Activated naive CD4-positive, alpha-beta T cell treated with anti-CD3 and anti-CD28 coated beads, Interleukin-2, amount 10 ng/mL, durations not matched to agents 7 days and 5 days (primary cell): ENCODE data around the gene ADGRV1.

ENCODE experiments used
- CTCF ChIA-PET: fragments of 350-600 bp; sonication (Branson Sonifier 250); formaldehyde crosslinking; loops from one replicate; lab custom pipeline; 2021; ENCODE audit warnings: antibody characterized with exemption; lab: Charles Lee
- DNase-seq: peaks from one replicate; pipeline ENCODE4 v3.0.0-alpha.2; 2020
- H3K27ac Mint-ChIP-seq: one replicate; pipeline ENCODE4 v1.8.0; 2021; ENCODE audit warnings: mild to moderate bottlenecking, moderate library complexity, mixed read lengths
- H3K27me3 Mint-ChIP-seq: one replicate; pipeline ENCODE4 v1.8.0; 2021; ENCODE audit warnings: mild to moderate bottlenecking, mixed read lengths
- H3K36me3 Mint-ChIP-seq: one replicate; pipeline ENCODE4 v1.8.0; 2021; ENCODE audit warnings: mixed read lengths
- H3K4me1 Mint-ChIP-seq: one replicate; pipeline ENCODE4 v1.8.0; 2021; ENCODE audit warnings: mixed read lengths
- H3K4me3 Mint-ChIP-seq: one replicate; pipeline ENCODE4 v1.8.0; 2021; ENCODE audit warnings: mild to moderate bottlenecking, moderate library complexity, mixed read lengths
- H3K9me3 Mint-ChIP-seq: one replicate; pipeline ENCODE4 v1.8.0; 2021; ENCODE audit warnings: mixed read lengths

Gene ADGRV1

DNA sequence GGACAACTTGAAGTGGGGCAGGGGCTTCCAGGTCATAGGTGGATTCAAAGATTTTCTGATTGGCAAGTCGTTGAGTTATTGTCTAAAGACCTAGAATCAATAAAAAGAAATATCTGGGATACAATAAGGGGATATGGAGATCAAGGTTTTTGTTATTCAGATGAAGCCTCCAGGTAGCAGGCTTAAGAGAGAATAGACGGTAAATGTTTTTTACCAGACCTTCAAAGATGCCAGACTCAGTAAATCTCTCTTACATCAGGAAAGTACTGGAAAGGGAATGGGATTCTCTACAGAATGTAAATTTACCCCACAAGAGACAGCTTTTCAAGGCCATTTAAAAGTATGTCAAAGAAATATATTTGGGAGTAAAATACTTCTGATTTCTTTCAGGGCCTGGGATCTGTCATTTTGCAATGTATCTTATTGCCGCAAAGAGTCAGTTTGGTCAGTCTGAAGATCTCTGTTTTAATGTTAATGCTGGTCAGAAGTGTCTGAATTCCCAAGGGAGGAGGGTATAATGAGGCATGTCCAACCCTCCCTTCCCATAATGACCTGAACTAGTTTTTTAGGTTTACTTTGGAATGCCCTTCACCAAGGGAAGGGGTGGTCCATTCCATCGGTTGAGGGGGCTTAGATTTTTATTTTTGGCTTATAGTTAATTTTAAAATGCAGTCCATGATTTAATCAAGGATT is 15.6 kb upstream of the ADGRV1 start:
- H3K36me3 Mint-ChIP-seq: no peaks in the 10 kb centered on the region
- no peak overlapping the region for H3K4me3 Mint-ChIP-seq
- no peaks in the 10 kb centered on the region for H3K9me3 Mint-ChIP-seq
- no peak for DNase-seq
- no peaks in the 10 kb centered on the region for H3K4me1 Mint-ChIP-seq
- H3K27me3 Mint-ChIP-seq: peaks cover 30% of the 10 kb centered on the region
- no peak overlapping the region for H3K27ac Mint-ChIP-seq
- CTCF ChIA-PET: interaction anchor here (0.8 kb wide), 1 partner anchor 13 kb away, joined by 3 read pairs; no protein-coding TSS in a partner anchor

DNA sequence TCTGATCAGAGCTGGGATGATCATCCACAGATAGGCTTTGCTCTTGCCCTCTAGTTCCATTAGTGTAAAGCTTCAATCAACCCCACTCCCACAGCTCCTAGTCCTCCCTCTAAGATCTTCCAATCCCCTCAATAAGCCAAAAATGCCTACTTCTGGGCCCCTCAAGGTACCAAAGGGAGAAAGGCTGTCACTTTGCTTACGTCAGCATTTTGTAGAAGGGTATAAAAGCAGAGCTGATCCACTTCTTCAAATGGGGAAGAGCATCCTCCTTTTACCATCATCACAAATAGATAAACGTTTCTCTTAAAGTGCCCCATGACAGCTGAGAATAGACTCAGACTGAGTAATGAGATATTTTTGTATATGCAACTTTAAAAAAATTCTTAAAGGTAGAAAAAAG is 13.1 kb upstream of the ADGRV1 start:
- Mint-ChIP-seq H3K27me3 (peaks cover 30% of the 10 kb centered on the region), H3K27ac (no peak overlapping the region), H3K4me1 (no peaks in the 10 kb centered on the region), H3K4me3 (no peak overlapping the region), H3K36me3 (no peaks in the 10 kb centered on the region), H3K9me3 (no peaks in the 10 kb centered on the region)
- no peak for DNase-seq
- CTCF ChIA-PET: no interaction called here

DNA sequence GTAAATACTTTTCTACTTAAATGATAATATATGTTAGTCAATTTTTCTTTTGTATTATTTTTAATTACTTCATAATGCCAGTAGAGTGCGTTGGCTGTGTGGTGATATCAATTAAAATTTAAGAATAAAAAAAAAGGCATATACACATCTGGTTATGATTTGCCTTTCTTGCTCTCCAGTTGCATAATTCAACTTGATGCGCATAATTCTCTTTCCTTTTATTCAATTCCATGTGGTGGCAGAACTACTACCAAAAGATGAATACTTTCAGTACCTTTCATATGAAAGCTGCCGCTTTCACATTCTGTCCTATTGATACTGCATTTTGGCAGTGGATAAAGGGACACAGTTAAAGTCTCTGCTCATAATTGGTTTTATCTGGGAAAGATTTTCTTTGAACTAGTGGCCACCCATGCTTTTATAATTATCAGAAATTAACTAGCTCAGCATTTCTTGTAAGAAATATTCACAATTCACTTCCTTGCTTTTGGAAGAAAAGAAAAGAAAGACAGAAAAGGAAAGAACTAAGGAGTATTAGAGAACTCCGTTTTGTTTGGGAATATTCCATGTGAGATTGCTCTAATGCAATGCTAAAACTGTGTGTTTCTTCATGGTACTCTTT is 12.3 kb upstream of the ADGRV1 start:
- H3K27ac Mint-ChIP-seq: no peak overlapping the region
- H3K27me3 Mint-ChIP-seq: peaks cover 26% of the 10 kb centered on the region
- H3K9me3 Mint-ChIP-seq: no peaks in the 10 kb centered on the region
- no peak overlapping the region for H3K4me3 Mint-ChIP-seq
- H3K36me3 Mint-ChIP-seq: no peaks in the 10 kb centered on the region
- no peaks in the 10 kb centered on the region for H3K4me1 Mint-ChIP-seq
- DNase-seq: no peak
- CTCF ChIA-PET: no interaction called here

DNA sequence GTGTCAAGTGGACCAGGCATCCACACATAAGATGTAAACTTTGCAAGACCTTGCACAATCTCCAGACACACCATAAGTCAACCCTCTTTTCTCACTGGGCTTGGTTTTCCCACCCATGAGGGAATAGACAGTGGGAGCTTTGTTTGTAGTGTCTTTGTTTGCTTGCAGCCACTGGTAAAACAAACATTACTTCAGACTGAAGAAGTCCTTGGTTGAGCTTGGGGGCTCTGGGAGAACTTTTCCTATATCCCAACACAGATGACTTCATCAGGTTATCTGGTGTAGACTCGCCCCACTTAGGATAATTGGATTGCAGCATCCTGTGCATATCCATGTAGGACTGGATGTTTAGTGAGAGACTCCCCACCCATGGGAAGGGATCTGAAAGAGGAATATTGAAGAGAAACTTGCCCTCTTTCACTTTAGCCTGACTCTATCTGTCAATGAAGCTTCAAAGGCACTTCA is 11.5 kb upstream of the ADGRV1 start:
- no peaks in the 10 kb centered on the region for H3K9me3 Mint-ChIP-seq
- CTCF ChIA-PET: no interaction called here
- H3K4me3 Mint-ChIP-seq: no peak overlapping the region
- no peak for DNase-seq
- peaks cover 21% of the 10 kb centered on the region for H3K27me3 Mint-ChIP-seq
- H3K27ac Mint-ChIP-seq: no peak overlapping the region
- H3K36me3 Mint-ChIP-seq: no peaks in the 10 kb centered on the region
- no peaks in the 10 kb centered on the region for H3K4me1 Mint-ChIP-seq

DNA sequence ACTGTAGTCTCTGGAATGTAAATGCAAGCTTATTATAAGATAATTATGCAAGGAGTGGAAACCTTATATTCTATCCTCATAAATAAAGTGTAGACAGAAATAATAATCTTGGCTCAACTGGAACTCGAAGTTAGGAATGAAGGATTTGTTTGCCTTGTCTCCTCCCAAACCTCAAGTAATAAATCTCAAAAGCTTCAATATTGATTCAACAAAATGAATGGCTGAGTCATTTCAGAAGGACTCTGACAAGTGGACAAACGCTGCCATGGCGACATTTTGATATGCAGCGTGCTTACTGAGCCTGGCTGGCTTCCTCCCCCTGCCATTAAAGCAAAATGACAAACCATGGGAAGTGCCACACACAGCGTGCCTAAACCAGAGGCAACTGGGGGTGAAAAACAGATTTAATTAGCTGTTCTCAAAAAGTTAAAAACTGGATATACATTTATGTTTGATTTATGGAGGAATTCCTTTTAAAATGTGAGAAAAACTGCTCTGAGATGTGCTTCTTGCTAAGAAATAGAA is 10.5 kb upstream of the ADGRV1 start:
- no peaks in the 10 kb centered on the region for H3K9me3 Mint-ChIP-seq
- H3K4me3 Mint-ChIP-seq: no peak overlapping the region
- DNase-seq: no peak
- no peaks in the 10 kb centered on the region for H3K4me1 Mint-ChIP-seq
- H3K36me3 Mint-ChIP-seq: no peaks in the 10 kb centered on the region
- no peak overlapping the region for H3K27ac Mint-ChIP-seq
- peaks cover 21% of the 10 kb centered on the region for H3K27me3 Mint-ChIP-seq
- CTCF ChIA-PET: no interaction called here

DNA sequence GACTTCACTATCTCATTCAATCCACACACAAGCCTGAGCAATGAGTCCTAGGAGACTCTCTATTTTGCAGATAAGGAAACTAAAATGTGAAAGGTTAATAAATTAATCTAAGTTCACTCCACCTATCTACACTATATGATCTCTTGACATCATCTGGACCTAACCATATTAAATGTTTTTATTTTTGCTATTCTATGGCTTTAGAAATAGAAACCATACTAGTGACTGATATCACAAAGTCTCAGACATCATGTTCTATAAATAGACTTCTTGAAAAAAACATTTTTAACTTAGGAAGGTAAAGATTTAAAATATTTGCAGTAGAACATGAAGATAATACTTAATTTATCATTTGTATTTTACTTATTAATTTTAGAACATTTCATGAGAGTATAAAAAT is 9.4 kb upstream of the ADGRV1 start:
- H3K9me3 Mint-ChIP-seq: no peaks in the 10 kb centered on the region
- no peaks in the 10 kb centered on the region for H3K4me1 Mint-ChIP-seq
- no peak for DNase-seq
- no peaks in the 10 kb centered on the region for H3K36me3 Mint-ChIP-seq
- H3K27me3 Mint-ChIP-seq: peaks cover 17% of the 10 kb centered on the region
- no peak overlapping the region for H3K27ac Mint-ChIP-seq
- no peak overlapping the region for H3K4me3 Mint-ChIP-seq
- CTCF ChIA-PET: interaction anchor here (1.8 kb wide), 1 partner anchor 122 kb away, joined by 4 read pairs; no protein-coding TSS in a partner anchor

DNA sequence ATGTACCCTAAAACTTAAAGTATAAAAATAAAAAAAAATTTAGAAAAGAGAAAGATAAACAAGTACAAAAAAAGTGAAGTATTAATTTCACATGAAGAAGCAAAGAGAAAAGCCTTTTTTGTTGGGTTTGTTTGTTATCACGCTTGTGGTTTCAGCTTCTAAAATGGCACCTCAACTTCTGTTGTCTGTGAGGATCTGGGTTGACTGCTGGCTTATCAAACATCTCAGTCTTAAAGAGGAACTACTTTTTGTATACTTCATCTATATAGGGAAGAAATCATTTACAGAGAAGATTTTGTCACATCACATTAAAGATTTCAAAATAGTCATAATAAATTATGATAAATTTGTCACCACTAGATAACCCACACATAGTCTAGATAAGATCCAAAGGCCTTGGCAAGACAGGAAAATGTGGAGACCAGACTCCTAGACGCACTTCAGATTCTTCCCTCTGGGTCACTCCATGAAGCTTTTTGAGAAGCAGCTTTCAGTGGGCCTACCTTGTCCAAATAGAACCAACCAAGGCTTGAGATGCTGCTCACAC is 8.8 kb upstream of the ADGRV1 start:
- Mint-ChIP-seq H3K4me1 (no peaks in the 10 kb centered on the region), H3K27ac (no peak overlapping the region), H3K27me3 (peaks cover 17% of the 10 kb centered on the region), H3K9me3 (no peaks in the 10 kb centered on the region), H3K36me3 (no peaks in the 10 kb centered on the region), H3K4me3 (no peak overlapping the region)
- DNase-seq: no peak
- CTCF ChIA-PET: interaction anchor here (1.8 kb wide), 1 partner anchor 122 kb away, joined by 4 read pairs; no protein-coding TSS in a partner anchor

DNA sequence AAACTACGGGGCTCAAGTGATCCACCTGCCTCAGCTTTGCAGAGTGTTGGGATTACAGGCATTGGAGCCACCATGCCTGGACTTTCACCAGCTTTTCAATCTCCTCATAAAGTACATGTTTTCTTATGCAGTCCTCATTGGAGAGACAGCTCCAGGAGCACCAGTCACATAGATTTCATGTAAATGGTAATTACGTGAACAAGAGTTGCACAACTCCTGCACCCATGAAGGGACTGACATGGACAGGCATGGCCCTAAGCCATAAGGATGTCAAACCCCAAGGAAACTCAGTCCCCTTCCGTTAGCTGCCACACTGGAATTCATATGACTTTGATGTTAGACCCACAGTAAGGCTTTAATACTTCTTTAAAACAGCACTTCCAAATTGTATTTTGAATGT is 7.6 kb upstream of the ADGRV1 start:
- Mint-ChIP-seq H3K9me3 (no peaks in the 10 kb centered on the region), H3K27me3 (peaks cover 20% of the 10 kb centered on the region), H3K4me1 (no peaks in the 10 kb centered on the region), H3K4me3 (no peak overlapping the region), H3K36me3 (no peaks in the 10 kb centered on the region), H3K27ac (no peak overlapping the region)
- CTCF ChIA-PET: interaction anchor here (1.8 kb wide), 1 partner anchor 124 kb away, joined by 4 read pairs; no protein-coding TSS in a partner anchor
- no peak for DNase-seq

DNA sequence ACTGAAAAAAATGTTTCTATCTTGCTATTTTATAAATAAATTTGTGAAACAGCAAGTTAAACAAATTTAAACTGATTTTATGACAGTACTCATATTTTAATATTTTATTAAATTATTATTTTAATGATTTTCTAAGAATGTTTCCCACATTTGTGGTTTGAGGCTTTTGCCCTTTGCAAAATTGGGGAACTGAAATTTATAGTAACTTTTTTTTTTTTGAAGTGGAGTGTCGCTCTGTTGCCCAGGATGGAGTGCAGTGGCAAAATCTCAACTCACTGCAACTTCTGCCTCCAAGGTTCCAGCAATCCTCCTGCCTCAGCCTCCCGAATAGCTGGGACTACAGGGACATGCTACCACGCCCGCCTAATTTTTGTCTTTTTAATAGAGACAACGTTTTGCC is 7.2 kb upstream of the ADGRV1 start:
- CTCF ChIA-PET: no interaction called here
- no peak overlapping the region for H3K27ac Mint-ChIP-seq

DNA sequence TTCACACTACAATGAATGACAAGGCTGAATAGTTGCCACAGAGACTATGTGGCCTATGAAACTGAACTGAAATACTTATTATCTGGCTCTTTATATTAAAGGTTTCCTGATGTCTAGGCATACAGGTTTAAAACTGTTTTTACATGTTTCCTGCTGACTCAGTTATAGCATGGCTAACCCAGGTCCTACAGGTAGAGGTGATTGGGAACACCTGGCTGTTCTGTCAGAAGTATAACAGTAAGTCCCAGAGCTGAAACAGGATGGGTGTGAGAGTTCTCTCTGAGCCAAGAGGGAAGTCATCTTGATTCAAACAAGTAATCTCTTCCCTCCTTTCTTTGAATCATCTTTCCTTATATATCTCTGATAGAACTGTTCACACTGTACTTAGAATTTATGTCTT is 4.9 kb upstream of the ADGRV1 start:
- no peak overlapping the region for H3K27ac Mint-ChIP-seq
- CTCF ChIA-PET: no interaction called here
- H3K4me3 Mint-ChIP-seq: no peak overlapping the region
- DNase-seq: no peak
- H3K9me3 Mint-ChIP-seq: no peaks in the 10 kb centered on the region
- no peaks in the 10 kb centered on the region for H3K36me3 Mint-ChIP-seq
- H3K4me1 Mint-ChIP-seq: peaks cover 6% of the 10 kb centered on the region
- H3K27me3 Mint-ChIP-seq: peaks cover 48% of the 10 kb centered on the region

More for the DNA sequence above, 7.2 kb upstream of the ADGRV1 start:
- Mint-ChIP-seq H3K36me3 (no peaks in the 10 kb centered on the region), H3K9me3 (no peaks in the 10 kb centered on the region), H3K4me1 (no peaks in the 10 kb centered on the region), H3K4me3 (no peak overlapping the region), H3K27me3 (peaks cover 24% of the 10 kb centered on the region)
- DNase-seq: no peak

DNA sequence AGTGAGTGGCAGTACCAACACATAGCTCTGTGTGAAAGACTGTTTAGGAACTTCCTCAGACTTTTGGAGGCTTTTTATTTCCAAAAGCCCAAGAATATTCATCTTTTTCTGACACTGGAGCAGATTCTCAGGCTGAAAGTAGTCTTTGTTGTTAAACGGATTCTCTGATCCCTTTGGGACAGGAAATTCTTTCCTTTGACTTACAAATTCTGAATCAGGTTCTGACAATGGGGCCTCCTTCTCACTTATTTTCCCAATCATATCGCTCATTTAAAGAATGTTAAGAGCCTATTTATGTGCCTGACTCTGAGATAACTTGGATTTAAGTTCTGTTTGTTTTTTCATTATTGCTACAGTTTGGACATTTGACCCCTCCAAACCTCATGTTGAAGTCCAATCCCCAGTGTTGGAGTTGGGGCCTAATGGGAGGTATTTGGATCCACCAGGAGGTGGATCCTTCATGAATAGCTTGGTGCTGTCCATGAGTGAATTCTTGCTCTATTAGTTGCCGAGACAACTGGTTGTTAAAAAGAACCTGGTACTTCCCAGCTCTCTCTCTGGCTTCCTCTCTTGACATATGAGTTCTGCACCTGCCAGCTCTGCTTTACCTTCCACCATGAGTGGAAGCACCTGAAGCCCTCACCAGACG is 4.1 kb upstream of the ADGRV1 start:
- peaks cover 10% of the 10 kb centered on the region for H3K4me1 Mint-ChIP-seq
- no peak overlapping the region for H3K27ac Mint-ChIP-seq
- peaks cover 53% of the 10 kb centered on the region for H3K27me3 Mint-ChIP-seq
- no peak for DNase-seq
- no peaks in the 10 kb centered on the region for H3K36me3 Mint-ChIP-seq
- H3K4me3 Mint-ChIP-seq: no peak overlapping the region
- CTCF ChIA-PET: no interaction called here
- no peaks in the 10 kb centered on the region for H3K9me3 Mint-ChIP-seq

DNA sequence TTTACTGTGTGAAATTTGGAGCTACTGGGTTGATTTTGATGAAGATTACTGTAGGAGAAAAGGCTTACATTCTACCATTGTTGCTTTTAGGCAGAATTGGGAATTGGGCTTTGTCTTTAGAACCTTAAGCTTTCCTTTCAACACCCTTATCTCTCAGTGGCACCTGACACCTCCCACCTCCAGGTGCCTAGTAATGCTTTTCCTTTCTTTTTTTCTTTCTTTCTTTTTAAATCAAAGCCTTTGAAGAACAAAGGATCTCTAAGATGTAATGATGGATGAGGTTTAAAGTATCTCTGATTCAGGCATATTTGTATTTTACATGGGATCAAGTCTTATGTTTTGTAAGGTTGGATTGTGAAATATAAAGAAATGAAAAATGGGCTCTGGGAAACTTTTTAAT is 2.9 kb upstream of the ADGRV1 start:
- CTCF ChIA-PET: no interaction called here
- Mint-ChIP-seq H3K27me3 (peaks cover 47% of the 10 kb centered on the region), H3K27ac (no peak overlapping the region), H3K4me1 (peaks cover 10% of the 10 kb centered on the region), H3K4me3 (no peak overlapping the region), H3K36me3 (no peaks in the 10 kb centered on the region), H3K9me3 (no peaks in the 10 kb centered on the region)
- no peak for DNase-seq

DNA sequence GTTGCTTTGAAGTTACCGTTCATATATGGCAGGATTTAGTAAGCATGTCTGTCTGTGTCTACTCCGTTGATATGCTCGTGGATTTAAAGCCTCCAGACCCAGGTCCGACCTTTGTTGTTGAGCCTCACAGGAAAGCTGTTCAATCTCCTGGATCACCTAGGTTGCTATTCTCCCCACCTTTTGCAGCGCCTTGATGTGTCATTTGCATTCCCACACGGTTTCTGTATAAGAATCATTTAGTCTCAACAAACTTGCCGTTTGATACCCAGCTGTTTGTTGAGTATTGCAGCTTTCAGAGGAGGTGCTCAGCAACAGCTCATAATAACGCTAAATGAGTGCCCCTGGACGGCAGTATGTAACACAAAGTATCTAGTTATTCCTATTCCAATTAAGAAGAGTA is 1.2 kb upstream of the ADGRV1 start:
- Mint-ChIP-seq H3K27me3 (peaks cover 51% of the 10 kb centered on the region), H3K4me3 (no peak overlapping the region)
- CTCF ChIA-PET: no interaction called here

DNA sequence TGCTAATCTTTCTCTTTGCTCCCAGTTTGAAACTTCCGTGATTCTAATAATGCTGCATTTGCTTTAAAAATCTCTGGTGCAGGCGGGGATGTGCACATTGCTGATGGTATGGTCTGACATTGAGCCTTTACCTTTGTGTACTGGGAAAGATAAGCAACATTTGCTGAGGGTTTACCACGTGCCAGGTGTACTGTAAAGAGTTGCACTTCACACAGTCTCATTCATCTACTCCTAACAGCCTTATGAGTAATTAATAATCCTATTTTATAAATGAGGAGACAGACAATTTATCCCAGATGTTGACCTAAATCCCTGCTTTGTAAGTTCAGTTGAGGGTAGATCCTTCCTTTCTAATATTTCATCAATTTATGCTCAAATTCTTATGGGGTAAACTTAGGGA is 726 bp upstream of the ADGRV1 start:
- H3K27ac Mint-ChIP-seq: no peak overlapping the region
- peaks cover 53% of the 10 kb centered on the region for H3K27me3 Mint-ChIP-seq
- H3K4me3 Mint-ChIP-seq: no peak overlapping the region
- CTCF ChIA-PET: no interaction called here
- H3K9me3 Mint-ChIP-seq: no peaks in the 10 kb centered on the region
- no peak for DNase-seq
- peaks cover 10% of the 10 kb centered on the region for H3K4me1 Mint-ChIP-seq
- H3K36me3 Mint-ChIP-seq: no peaks in the 10 kb centered on the region

More for the DNA sequence above, 1.2 kb upstream of the ADGRV1 start:
- H3K9me3 Mint-ChIP-seq: no peaks in the 10 kb centered on the region
- H3K36me3 Mint-ChIP-seq: no peaks in the 10 kb centered on the region
- peaks cover 10% of the 10 kb centered on the region for H3K4me1 Mint-ChIP-seq
- no peak overlapping the region for H3K27ac Mint-ChIP-seq
- DNase-seq: no peak
